K562 (cell line): ENCODE data around the gene CACNA1I. TPM values are rescaled to one million over a fixed set of nuclear protein-coding genes. Genes with fewer than 3 reads are reported as not detected.

ENCODE experiments used
- BDP1 ChIP-seq: IDR thresholded peaks from 3 replicates; pipeline ENCODE4 v1.6.1; 2011; ENCODE audit not compliant: insufficient read length, insufficient read depth
- DDX20 ChIP-seq: fragments of 450-650 bp; IDR thresholded peaks from 2 replicates; pipeline ENCODE4 v1.6.1; 2016; ENCODE audit warnings: missing genetic modification characterization, low read depth, mild to moderate bottlenecking, missing compliant biosample characterization, moderate library complexity
- IRF2 ChIP-seq: sonication (generic); formaldehyde crosslinking; IDR thresholded peaks from 2 replicates; pipeline ENCODE4 v1.8.1; 2022; ENCODE audit warnings: mild to moderate bottlenecking, missing genetic modification reagents
- MCM2 ChIP-seq: fragments of 450-650 bp; IDR thresholded peaks from 2 replicates; pipeline ENCODE4 v1.6.1; 2017; ENCODE audit warnings: low read depth, mild to moderate bottlenecking
- MIER1 ChIP-seq: fragments of 450-650 bp; IDR thresholded peaks from 2 replicates; pipeline ENCODE4 v1.6.1; 2016; ENCODE audit warnings: antibody characterized with exemption, mild to moderate bottlenecking, low read depth
- NCOA2 ChIP-seq, 2 experiments: fragments of 450-650 bp; IDR thresholded peaks; 2 replicates each; pipeline ENCODE4 v1.6.1; 2018; ENCODE audit warnings: mild to moderate bottlenecking in 2 of 2, moderate library complexity in 1 of 2; ENCODE audit not compliant: partially characterized antibody in 2 of 2
- RBM15 ChIP-seq: fragments of 200-400 bp; formaldehyde crosslinking; IDR thresholded peaks from 2 replicates; pipeline ENCODE4 v1.6.1; 2018; ENCODE audit warnings: mild to moderate bottlenecking, low read length, moderate library complexity; ENCODE audit not compliant: insufficient read depth
- ZBTB1 ChIP-seq: sonication (generic); formaldehyde crosslinking; IDR thresholded peaks from 2 replicates; pipeline ENCODE4 v1.8.1; 2023; ENCODE audit warnings: missing genetic modification reagents, low read depth, mild to moderate bottlenecking, borderline replicate concordance
- ZBTB7A ChIP-seq: IDR thresholded peaks from 2 replicates; pipeline ENCODE4 v1.6.1; 2011; ENCODE audit warnings: low read depth, mild to moderate bottlenecking, low read length, moderate library complexity, borderline replicate concordance; ENCODE audit not compliant: control insufficient read depth
- polyA plus RNA-seq, 8 experiments: library from polyadenylated mRNA; depleted of rRNA in 4 of 8; stranded (reverse) in 5 of 8; unstranded in 3 of 8; fragments of >200 nt; fragmentation: Nextera tagmentation in 2 of 8; fragmentation: Illumina TruSeq in 1 of 8; extraction: Ambion mirVana in 2 of 8; extraction: Trizol in 1 of 8; gene quantifications; 2 replicates each; pipeline versions ENCODE4 v1.2.1 to v1.2.3, GENCODE V29; 2011 to 2014; ENCODE audit warnings: inconsistent platforms in 1 of 8, missing spikeins in 1 of 8
- total RNA-seq, 7 experiments: library from RNA; depleted of rRNA in 6 of 7; stranded (reverse); fragments of >200 nt in 6 of 7; fragmentation: Illumina TruSeq in 2 of 7; extraction: Trizol in 2 of 7; gene quantifications; 2 replicates each; pipeline versions ENCODE4 v1.2.1 to v1.2.3, GENCODE V29; 2011 to 2021; ENCODE audit warnings: low replicate concordance in 1 of 7
- TF ChIP-seq, protein P1 (sequence below), 2 experiments: fragments of 200-800 bp in 1 of 2; sonication (Bioruptor generic) in 1 of 2; sonication (generic) in 1 of 2; formaldehyde crosslinking in 1 of 2; IDR thresholded peaks in 1 of 2; conservative IDR thresholded peaks in 1 of 2; 2 replicates each; pipeline versions ENCODE4 v1.5.0 to v1.6.1; 2016 to 2020; ENCODE audit warnings: missing compliant biosample characterization in 1 of 2, missing genetic modification characterization in 1 of 2, missing genetic modification reagents in 1 of 2
- TF ChIP-seq, protein P2 (sequence below), 2 experiments: fragments of 450-650 bp; formaldehyde crosslinking in 1 of 2; IDR thresholded peaks; 2 replicates each; pipeline versions ENCODE4 v1.4.0 to v1.6.1; 2014 to 2020; ENCODE audit warnings: mild to moderate bottlenecking in 2 of 2, borderline replicate concordance in 1 of 2, low read depth in 1 of 2
- TF ChIP-seq, protein P3 (sequence below): fragments of 150-350 bp; IDR thresholded peaks from 2 replicates; pipeline ENCODE4 v1.6.1; 2014; ENCODE audit warnings: low read depth, mild to moderate bottlenecking, low read length, borderline replicate concordance

CACNA1I gene
- total and polyA plus RNA-seq, 9 of the 15 experiments (the other 6 are each of a cell fraction or from before 2014, with no cell fraction given), result 0.01 to 0.79 (median 0.32) TPM; not detected in 1

DNA sequence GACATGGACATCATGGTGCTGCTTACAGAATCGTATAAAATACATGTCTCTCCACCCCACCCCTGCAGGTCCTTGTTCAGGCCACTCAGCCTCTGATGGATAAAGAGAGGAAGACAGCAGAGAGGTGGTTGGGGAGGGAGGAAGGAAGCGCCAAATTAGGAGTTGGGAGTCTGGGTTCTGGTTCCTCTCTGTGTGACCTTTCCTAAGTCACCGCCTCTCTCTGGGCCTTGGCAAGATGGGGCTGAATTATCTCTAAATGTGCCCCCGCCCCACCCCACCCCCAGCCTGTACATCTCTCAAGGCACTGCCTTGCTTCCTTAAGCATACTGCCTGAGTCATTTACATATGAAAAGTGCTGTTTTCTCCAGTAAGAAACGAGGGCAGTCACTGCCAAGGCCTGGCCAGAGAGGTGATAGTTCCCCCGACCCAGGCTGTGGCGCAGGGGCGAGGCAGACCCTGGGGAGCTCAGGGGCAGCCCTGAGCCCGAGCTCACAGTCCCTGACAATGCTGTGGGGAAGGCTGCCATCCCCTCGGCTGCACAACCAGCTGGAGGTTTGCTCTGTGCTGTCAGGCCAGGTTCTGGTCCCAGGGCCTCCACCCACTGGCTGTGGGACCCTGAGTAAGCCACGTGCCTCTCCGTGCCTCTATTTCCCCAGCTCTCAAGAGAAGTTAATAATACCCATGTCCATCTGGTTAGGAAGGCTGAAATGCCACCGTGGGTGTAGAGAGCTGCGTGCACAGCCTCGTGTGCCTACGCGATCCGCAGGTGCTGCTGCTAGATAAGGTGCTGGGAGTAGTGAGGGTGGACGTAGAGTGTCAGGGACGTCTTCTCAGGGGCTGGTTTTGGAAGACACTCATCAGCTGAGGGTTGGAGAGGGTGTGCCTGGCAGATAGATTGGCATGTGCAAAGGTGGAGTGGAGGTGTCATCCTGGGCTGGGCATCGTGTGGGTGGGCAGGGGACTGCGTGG, 55.3 kb downstream of the CACNA1I start (continued):
- TF ChIP-seq, protein P1, sequence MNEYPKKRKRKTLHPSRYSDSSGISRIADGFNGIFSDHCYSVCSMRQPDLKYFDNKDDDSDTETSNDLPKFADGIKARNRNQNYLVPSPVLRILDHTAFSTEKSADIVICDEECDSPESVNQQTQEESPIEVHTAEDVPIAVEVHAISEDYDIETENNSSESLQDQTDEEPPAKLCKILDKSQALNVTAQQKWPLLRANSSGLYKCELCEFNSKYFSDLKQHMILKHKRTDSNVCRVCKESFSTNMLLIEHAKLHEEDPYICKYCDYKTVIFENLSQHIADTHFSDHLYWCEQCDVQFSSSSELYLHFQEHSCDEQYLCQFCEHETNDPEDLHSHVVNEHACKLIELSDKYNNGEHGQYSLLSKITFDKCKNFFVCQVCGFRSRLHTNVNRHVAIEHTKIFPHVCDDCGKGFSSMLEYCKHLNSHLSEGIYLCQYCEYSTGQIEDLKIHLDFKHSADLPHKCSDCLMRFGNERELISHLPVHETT (CRISPR knock-in tag; conservative IDR thresholded peaks at IDR 0.05 in 1 of 2, IDR thresholded peaks at IDR 0.05 in 1 of 2), result no peak
- TF ChIP-seq MCM2 (no peak), DDX20 (tag) (no peak), IRF2 (CRISPR knock-in tag) (no peak), RBM15 (no peak), BDP1 (no peak), NCOA2 (IDR thresholded peaks at IDR 0.05; ENCODE audit: partially characterized antibody in 2 of 2) (no peak), ZBTB1 (CRISPR knock-in tag) (no peak), ZBTB7A (no peak), MIER1 (no peak)
- TF ChIP-seq, protein P2, sequence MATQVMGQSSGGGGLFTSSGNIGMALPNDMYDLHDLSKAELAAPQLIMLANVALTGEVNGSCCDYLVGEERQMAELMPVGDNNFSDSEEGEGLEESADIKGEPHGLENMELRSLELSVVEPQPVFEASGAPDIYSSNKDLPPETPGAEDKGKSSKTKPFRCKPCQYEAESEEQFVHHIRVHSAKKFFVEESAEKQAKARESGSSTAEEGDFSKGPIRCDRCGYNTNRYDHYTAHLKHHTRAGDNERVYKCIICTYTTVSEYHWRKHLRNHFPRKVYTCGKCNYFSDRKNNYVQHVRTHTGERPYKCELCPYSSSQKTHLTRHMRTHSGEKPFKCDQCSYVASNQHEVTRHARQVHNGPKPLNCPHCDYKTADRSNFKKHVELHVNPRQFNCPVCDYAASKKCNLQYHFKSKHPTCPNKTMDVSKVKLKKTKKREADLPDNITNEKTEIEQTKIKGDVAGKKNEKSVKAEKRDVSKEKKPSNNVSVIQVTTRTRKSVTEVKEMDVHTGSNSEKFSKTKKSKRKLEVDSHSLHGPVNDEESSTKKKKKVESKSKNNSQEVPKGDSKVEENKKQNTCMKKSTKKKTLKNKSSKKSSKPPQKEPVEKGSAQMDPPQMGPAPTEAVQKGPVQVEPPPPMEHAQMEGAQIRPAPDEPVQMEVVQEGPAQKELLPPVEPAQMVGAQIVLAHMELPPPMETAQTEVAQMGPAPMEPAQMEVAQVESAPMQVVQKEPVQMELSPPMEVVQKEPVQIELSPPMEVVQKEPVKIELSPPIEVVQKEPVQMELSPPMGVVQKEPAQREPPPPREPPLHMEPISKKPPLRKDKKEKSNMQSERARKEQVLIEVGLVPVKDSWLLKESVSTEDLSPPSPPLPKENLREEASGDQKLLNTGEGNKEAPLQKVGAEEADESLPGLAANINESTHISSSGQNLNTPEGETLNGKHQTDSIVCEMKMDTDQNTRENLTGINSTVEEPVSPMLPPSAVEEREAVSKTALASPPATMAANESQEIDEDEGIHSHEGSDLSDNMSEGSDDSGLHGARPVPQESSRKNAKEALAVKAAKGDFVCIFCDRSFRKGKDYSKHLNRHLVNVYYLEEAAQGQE (IDR thresholded peaks at IDR 0.05; ENCODE audit: borderline replicate concordance), result no peak
- TF ChIP-seq, protein P2 (CRISPR knock-in tag; IDR thresholded peaks at IDR 0.05; ENCODE audit: low read depth), result no peak
- TF ChIP-seq, protein P3, sequence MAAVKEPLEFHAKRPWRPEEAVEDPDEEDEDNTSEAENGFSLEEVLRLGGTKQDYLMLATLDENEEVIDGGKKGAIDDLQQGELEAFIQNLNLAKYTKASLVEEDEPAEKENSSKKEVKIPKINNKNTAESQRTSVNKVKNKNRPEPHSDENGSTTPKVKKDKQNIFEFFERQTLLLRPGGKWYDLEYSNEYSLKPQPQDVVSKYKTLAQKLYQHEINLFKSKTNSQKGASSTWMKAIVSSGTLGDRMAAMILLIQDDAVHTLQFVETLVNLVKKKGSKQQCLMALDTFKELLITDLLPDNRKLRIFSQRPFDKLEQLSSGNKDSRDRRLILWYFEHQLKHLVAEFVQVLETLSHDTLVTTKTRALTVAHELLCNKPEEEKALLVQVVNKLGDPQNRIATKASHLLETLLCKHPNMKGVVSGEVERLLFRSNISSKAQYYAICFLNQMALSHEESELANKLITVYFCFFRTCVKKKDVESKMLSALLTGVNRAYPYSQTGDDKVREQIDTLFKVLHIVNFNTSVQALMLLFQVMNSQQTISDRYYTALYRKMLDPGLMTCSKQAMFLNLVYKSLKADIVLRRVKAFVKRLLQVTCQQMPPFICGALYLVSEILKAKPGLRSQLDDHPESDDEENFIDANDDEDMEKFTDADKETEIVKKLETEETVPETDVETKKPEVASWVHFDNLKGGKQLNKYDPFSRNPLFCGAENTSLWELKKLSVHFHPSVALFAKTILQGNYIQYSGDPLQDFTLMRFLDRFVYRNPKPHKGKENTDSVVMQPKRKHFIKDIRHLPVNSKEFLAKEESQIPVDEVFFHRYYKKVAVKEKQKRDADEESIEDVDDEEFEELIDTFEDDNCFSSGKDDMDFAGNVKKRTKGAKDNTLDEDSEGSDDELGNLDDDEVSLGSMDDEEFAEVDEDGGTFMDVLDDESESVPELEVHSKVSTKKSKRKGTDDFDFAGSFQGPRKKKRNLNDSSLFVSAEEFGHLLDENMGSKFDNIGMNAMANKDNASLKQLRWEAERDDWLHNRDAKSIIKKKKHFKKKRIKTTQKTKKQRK, result no peak
